IMR-90 (cell line): Measurements from ENCODE around the gene ZDHHC11B.
"Not testable (repeated sequence)": the region's sequence is repeated elsewhere in the genome, so short reads cannot be mapped to it uniquely, and the experiment has no call there.

Experiments
- BHLHE40 ChIP-seq: fragments of 150-350 bp; IDR thresholded peaks from 2 replicates; pipeline ENCODE4 v1.6.1; 2016; ENCODE audit warnings: mild to moderate bottlenecking, low read depth, low read length
- CEBPB ChIP-seq: IDR thresholded peaks from 2 replicates; pipeline ENCODE4 v1.6.1; 2012; ENCODE audit warnings: low read depth, low read length, improper control_type of control experiment
- CHD1 ChIP-seq: IDR thresholded peaks from 2 replicates; pipeline ENCODE4 v1.6.1; 2012; ENCODE audit warnings: low read depth, low read length, improper control_type of control experiment
- CTCF ChIP-seq: conservative IDR thresholded peaks from 2 replicates; pipeline ENCODE4 v1.5.1; 2012; ENCODE audit warnings: mild to moderate bottlenecking, low read depth, low read length, improper control_type of control experiment
- ELK1 ChIP-seq: fragments of 150-350 bp; IDR thresholded peaks from 2 replicates; pipeline ENCODE4 v1.6.1; 2016; ENCODE audit warnings: low read depth, mild to moderate bottlenecking, low read length, moderate library complexity, borderline replicate concordance
- MAZ ChIP-seq: IDR thresholded peaks from 2 replicates; pipeline ENCODE4 v1.6.1; 2012; ENCODE audit warnings: low read depth, mild to moderate bottlenecking, low read length, improper control_type of control experiment, moderate library complexity, borderline replicate concordance
- MXI1 ChIP-seq: IDR thresholded peaks from 2 replicates; pipeline ENCODE4 v1.6.1; 2012; ENCODE audit warnings: low read depth, mild to moderate bottlenecking, low read length, moderate library complexity, borderline replicate concordance
- NFE2L2 ChIP-seq: fragments of 150-350 bp; IDR thresholded peaks from 2 replicates; pipeline ENCODE4 v1.6.1; 2016; ENCODE audit warnings: low read depth, mild to moderate bottlenecking, low read length
- POLR2A ChIP-seq: IDR thresholded peaks from 2 replicates; pipeline ENCODE4 v1.6.1; 2012; ENCODE audit warnings: mild to moderate bottlenecking, low read depth, low read length
- RAD21 ChIP-seq: IDR thresholded peaks from 2 replicates; pipeline ENCODE4 v1.6.1; 2012; ENCODE audit warnings: low read length, improper control_type of control experiment
- RCOR1 ChIP-seq: IDR thresholded peaks from 2 replicates; pipeline ENCODE4 v1.6.1; 2012; ENCODE audit warnings: mild to moderate bottlenecking, low read length, improper control_type of control experiment; ENCODE audit not compliant: insufficient replicate concordance
- RFX5 ChIP-seq: IDR thresholded peaks from 2 replicates; pipeline ENCODE4 v1.8.0; 2012; ENCODE audit warnings: low read depth, mild to moderate bottlenecking, low read length, moderate library complexity
- SMC3 ChIP-seq: fragments of 150-350 bp; IDR thresholded peaks from 2 replicates; pipeline ENCODE4 v1.6.1; 2016; ENCODE audit warnings: low read depth, mild to moderate bottlenecking, antibody characterized with exemption, low read length, moderate library complexity
- USF2 ChIP-seq: fragments of 150-350 bp; IDR thresholded peaks from 2 replicates; pipeline ENCODE4 v1.6.1; 2017; ENCODE audit warnings: mild to moderate bottlenecking, antibody characterized with exemption, low read length, low read depth

GRCh38 chr5:797986-798385, 13.5 kb upstream of the ZDHHC11B start:
- TF ChIP-seq USF2, CTCF, POLR2A, BHLHE40, RCOR1, CEBPB, SMC3, MAZ, MXI1, RFX5, RAD21, NFE2L2, ELK1, CHD1: not testable (repeated sequence)
